ENCODE data around the gene UGT1A9.

The UGT1A9 gene

DNA sequence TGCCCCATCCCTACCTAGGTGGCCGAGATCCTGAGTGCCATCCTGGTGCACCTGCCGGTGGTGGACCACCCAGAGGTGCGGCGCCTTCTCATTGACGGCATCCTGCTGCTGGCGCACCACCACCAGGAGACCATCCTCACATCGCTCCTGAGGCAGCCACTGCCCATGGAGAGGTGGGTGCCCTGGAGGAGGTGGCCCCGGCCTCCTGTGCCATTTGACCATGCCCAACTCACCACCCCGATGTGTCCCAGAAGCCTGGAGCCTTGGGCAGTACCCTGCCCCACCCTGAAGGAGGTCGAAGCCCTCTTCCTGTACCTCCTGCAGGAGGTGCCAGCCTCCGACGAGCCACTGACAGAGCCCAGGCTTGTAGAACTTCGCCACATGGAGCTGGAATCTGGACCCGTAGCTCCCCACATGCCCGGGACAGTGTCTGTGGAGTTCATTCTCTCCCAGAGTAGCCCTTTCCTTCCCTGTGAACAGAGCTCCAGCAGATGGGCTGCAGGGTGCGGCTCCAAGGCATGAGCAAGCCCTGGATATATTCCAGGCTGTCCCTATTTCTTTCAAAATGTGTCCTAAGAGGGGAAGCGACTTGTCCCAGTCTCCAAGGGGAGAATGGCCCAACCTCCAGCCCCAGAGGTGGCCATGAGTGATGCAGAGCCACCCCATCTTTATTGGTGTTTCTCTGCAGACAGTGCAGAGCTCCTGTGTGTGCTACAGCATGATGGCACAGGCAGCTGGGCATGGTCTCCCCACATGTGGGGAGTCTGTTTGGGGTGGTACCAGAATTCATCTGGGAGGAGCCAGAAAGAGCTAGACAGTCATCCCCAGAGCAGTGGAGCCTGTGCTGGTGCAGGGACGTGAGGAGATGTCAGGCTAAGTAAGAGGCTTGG, 148.4 kb downstream of the UGT1A9 start:
- no peak for DNase-seq

DNA sequence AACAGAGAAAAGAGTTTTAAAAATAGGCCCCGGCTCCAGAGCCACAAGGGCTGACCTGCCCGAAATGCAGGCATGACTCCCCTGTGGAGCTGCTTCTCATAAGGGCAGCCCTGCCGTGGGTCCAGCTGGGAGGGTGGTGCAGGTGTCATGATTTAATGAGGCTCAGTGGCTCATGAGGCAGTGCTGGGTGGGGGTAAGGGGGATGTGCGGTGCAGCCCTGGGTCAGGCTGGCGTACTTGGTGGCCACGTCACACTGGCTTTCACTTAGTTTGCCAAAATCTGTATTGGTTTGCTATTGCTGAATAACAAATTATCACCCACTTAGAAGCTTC, 149.0 kb downstream of the UGT1A9 start:
- no peak for DNase-seq

GRCh38 chr2:233821196-233821595, 149.5 kb downstream of the UGT1A9 start:
- DNase-seq = no peak

DNA sequence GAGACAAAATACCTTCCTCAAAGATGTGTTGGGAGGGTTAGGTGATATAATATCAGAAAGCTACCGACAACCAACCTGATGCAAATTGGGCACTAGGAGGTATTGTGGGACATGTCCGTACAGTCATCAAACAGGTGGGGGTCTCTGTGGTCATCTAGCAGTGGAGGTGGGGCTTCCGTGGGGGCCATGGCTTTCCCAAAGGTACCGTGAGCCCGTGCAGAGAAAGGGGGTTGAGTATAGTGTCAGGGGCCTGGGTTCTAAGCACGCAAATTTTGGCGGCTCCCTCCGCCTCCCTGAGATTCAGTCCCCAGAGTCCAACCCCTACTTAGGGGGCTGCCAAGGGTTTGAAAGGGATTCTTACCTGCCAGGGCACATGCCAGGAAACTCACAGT, 150.0 kb downstream of the UGT1A9 start:
- no peak for DNase-seq

GRCh38 chr2:233822101-233822771, 150.5 kb downstream of the UGT1A9 start:
- no peak for DNase-seq
